ENCODE data around the gene MTCH2. TPM values are rescaled to one million over a fixed set of nuclear protein-coding genes. Genes with fewer than 3 reads are reported as not detected.

The MTCH2 gene
- total RNA-seq, 1 donor, result 88.1 TPM

DNA sequence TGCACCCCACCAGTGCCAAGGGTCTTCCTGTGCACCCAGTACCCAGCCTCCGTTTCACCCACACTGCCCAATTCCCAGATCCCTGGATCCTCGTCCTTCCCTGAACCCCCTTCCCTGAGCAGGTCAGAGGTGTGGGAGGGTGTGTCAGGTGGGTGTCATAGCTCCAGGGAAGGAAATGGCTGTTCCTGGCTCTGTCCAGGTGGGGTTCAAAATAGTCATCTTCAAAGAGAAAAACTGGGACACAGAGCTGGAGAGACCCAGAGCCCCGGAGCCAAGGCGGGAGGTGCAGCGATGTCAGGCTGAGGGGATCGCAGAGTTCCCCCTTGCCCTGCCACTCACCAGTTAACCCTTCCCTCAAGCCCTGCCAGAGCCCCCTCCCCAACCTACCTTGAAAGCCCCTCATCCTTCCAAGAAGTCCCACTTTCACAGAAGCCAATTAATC is 48.8 kb downstream of the MTCH2 start:
- DNase-seq (ENCODE audit: low read depth), result no peak
- TF ChIP-seq, protein P1, sequence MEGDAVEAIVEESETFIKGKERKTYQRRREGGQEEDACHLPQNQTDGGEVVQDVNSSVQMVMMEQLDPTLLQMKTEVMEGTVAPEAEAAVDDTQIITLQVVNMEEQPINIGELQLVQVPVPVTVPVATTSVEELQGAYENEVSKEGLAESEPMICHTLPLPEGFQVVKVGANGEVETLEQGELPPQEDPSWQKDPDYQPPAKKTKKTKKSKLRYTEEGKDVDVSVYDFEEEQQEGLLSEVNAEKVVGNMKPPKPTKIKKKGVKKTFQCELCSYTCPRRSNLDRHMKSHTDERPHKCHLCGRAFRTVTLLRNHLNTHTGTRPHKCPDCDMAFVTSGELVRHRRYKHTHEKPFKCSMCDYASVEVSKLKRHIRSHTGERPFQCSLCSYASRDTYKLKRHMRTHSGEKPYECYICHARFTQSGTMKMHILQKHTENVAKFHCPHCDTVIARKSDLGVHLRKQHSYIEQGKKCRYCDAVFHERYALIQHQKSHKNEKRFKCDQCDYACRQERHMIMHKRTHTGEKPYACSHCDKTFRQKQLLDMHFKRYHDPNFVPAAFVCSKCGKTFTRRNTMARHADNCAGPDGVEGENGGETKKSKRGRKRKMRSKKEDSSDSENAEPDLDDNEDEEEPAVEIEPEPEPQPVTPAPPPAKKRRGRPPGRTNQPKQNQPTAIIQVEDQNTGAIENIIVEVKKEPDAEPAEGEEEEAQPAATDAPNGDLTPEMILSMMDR (IDR thresholded peaks at IDR 0.05; ENCODE audit: insufficient read depth, low read length), result no peak
- H3K4me3 ChIP-seq (ENCODE audit: low read depth, low read length), result no peak overlapping the region

DNA sequence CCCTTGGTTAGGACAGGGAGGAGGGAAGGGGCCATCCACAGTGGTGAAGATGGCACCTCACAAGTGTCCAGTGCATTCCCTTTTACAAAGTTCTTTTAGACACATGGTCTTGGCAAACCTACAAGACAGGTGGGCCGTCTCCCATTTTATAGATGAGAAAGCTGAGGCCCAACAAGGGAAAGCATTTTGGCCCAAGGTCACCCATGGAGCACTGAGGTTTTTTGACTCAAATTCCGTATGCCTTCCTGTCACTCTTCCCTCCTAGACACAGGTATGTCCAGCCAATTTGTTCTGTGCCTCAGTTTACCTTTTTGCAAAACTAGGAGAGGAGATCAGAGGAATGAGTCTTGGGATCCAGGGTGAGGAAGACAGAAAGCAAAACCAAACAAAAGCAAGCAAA is 49.4 kb downstream of the MTCH2 start:
- no peak overlapping the region for H3K4me3 ChIP-seq (ENCODE audit: low read depth, low read length)
- TF ChIP-seq, protein P1 (IDR thresholded peaks at IDR 0.05; ENCODE audit: insufficient read depth, low read length), result no peak
- DNase-seq (ENCODE audit: low read depth), result no peak

DNA sequence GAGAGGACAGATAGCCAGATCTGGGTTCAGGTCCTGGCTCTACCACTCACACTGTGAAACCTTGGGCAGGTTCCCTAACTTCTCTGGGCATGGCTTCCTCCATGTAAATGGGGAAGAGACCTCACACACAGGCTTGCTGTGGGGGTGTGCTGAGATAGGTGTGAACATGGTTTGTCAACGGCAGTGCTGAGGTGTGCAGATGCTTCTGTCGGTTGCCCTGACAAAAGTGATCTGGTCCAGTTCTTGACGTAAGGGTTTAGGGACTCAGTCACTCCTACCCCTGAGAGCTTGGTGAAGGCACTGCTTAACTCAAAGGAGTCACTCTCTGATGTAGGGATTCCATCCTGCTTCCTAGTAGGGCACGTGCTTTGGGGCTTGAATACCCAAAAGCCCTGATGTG is 50.1 kb downstream of the MTCH2 start:
- TF ChIP-seq, protein P1 (IDR thresholded peaks at IDR 0.05; ENCODE audit: insufficient read depth, low read length), result no peak
- DNase-seq (ENCODE audit: low read depth), result no peak
- no peak overlapping the region for H3K4me3 ChIP-seq (ENCODE audit: low read depth, low read length)

DNA sequence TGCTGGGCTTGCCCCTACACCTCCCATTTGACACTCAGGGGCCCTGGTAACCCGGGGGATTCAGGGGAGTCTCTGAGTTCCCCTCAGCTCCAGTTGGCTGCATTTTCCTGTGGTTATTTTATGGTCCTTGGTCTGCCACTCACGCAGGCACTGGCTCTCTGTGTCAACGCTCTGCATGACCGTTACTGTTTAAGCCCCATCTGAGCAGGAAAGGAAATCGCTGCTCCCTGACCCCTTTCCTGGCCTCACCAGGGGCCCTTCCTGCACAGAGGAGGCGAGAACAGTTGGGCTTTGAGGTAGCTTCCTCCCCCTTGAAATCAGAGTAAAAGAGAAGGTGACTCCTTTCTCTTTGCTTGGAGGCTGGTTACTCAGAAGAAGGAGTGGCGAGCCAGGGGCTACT is 50.6 kb downstream of the MTCH2 start:
- no peak overlapping the region for H3K4me3 ChIP-seq (ENCODE audit: low read depth, low read length)
- TF ChIP-seq, protein P1 (IDR thresholded peaks at IDR 0.05; ENCODE audit: insufficient read depth, low read length), result no peak
- no peak for DNase-seq (ENCODE audit: low read depth)

DNA sequence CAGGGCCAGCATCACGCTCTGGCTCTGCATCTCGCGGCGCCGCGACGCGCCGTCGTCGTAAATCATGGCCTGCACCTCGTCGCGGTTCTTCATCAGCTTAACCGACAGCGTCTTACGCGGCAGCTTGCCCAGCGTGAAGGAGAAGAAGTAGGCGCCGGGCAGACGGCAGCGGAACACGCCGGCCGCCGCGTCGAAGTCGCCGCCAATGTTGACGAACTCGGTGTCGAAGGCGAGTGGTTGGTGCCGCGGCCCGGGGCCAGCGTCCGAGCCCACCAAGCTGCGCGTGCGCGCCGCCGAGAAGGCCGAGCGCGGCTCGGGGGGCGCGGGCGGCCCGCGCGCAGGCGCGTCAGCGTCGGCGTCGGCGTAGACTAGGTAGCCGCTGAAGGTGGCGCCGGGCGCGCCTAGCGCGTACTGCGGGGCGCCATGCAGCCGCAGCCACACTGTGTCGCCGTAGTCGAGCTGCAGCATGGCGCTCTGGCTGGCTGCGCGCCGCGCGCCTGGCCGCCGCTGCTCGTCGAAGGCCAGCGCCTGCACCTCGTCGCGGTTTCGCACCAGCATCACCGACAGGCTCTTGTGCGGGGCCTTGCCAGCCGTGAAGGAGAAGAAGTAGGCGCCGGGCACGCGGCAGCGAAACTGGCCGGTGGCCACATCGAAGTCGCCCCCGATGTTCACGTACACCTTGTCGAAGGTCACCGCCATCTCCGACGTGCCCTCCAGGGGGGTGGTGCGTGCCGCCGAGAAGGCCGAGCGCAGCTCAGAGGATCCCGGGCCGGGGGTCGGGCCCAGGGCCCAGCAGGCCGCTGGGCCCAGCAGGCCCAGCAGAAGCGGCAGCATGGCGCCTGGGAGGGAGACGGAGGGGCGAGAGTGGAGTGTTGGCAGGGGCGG is 52.1 kb downstream of the MTCH2 start:
- TF ChIP-seq, protein P1 (IDR thresholded peaks at IDR 0.05; ENCODE audit: insufficient read depth, low read length), result no peak
- H3K4me3 ChIP-seq (ENCODE audit: low read depth, low read length), result no peak overlapping the region
- DNase-seq (ENCODE audit: low read depth), result no peak

DNA sequence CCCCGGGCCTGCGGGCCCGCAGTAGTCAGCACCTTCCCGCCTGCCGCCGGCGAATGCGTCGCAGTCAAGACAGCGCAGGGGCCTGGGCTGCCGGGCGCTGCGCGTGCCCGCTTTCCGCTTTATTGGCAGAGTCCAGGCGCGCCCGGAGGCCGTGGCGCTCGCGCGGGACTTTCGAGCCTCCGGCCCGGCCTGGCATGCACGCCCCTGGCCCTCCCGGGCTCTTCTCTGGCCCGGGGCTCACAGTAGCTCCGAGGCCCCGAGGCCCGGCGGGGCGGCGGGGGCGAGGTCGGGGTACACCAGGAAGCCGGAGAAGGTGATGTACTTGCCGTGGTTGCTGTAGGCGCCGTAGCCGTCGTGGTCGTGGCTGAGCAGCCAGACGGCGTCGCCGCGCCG is 52.8 kb downstream of the MTCH2 start:
- TF ChIP-seq, protein P1 (IDR thresholded peaks at IDR 0.05; ENCODE audit: insufficient read depth, low read length), result no peak
- no peak overlapping the region for H3K4me3 ChIP-seq (ENCODE audit: low read depth, low read length)
- DNase-seq (ENCODE audit: low read depth), result no peak
